GM19463 (cell line): ENCODE data around the gene ST7L.

ENCODE experiments used
- ATAC-seq: cut with Tn5 transposase; IDR thresholded peaks from one replicate; pipeline ENCODE4 v1.9.1; 2021; ENCODE audit warnings: mild to moderate bottlenecking, moderate library complexity; ENCODE audit not compliant: unreplicated experiment

The ST7L gene

DNA sequence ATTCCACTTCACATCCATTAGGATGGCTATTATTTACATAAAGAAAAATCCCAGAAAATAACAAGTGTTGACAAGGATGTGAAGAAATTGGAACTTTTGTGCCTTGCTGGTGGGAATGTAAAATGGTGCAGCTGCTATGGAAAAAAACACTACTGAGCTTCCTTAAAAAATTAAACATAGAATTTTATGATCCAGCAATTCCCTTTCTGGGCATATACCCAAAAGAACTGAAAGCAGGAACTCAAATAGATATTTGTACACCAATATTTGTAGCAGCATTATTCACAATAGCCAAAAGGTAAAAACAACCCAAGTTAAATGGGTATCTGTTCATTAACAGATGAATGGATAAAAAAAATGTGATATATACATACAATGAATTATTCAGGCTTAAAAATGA is 64.5 kb downstream of the ST7L start:
- ATAC-seq = no peak

DNA sequence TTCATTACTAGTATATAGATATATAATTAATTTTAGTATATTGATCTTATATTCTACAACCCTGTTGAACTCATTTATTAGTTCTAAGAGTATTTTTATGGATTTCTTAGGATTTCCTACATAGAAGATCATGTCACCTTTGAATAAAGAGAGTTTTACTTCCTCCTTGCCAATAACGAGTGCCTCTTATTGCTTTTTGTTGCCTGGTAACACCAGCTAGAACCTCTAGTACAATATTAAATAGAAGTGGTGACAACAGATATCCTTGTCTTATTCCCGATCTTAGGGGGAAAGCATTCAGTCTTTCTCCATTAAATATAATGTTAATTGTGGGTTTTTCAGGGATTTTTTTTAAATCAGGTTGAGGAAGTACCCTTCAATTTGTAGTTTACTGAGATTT is 69.4 kb downstream of the ST7L start:
- ATAC-seq = no peak

DNA sequence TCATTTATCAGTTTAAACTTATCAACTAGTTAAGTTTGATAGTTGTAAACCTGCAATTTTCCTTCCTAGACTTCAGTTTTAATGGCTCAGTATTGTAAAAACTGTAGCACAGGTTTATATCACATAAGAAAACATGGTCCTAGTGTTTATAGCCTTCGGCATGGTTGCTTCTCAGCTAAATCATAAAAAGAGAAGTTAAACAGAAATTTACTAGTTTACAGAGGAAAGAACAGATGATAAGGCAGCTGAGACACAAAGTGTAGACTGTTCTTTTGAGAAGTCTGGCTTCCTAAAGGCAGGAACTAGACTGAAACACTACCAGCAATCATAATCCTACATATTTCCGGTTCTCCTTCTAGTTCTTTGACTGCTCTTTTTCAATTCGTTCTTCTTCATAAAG is 70.4 kb downstream of the ST7L start:
- ATAC-seq = no peak

GRCh38 chr1:112546076-112546475 is 72.9 kb downstream of the ST7L start:
- ATAC-seq = no peak

- no peak for ATAC-seq
Observed at GRCh38 chr1:112544751-112545150, 74.2 kb downstream of the ST7L start.

DNA sequence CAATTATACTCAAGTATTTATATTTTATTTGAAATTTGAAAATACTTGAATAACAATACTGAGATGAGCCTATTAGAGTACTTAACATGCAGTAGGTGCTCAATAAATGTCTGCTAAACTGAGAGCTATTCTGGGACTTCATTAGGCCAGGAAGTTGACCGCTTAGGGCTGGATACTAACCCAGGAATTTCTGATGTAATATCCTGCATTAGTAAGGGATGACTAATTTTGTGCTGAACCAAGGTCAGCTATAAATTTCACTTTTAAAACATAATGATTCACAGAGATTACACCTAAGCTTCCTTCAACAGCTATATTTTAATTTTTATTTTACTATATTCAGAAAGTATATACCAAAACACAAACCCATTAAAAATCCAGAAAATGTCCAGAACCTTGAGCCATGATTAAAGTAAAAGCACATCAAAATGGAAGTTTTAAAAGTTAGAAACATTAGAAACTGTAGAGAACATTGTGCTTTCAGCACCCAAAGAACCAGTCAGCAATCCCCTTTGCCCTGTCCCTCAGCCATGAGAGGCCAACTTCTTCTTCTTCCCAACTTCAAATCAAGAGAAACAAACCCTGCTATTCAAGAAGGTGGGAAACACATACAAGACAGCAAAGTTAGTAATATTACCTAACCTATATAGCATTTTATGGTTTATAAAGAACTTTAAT is 74.8 kb downstream of the ST7L start:
- no peak for ATAC-seq

- no peak for ATAC-seq
Observed at GRCh38 chr1:112542206-112542973, 76.6 kb downstream of the ST7L start.

- no peak for ATAC-seq
Observed at GRCh38 chr1:112541299-112541698, 77.6 kb downstream of the ST7L start.

DNA sequence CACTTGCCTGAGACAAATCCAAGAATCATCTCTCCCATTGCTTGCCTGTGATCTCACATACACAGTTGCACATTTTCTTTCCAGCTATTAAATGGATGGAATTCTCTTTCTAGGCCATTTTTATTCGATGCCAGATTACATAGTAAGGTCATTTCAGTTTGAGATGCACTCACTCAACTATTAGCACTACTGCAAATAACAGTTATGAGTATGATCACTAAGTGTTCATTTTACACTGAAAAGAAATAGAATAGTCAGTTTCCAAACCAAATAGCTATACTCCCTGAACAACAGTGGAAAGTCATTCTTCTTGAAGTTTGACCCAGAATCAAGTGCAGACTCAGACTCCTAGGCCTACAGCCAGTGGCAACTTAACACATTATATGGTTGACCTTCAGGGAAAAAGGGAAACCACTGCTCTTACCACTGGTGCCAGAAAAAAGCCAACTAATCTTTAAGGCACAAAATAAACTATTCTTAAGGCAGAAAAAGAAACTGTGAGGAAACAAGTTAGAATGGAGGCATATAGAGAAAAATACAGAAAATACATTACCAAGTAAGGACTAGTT is 78.6 kb downstream of the ST7L start:
- no peak for ATAC-seq

- ATAC-seq = no peak
Observed at GRCh38 chr1:112538883-112539282, 80.1 kb downstream of the ST7L start.

GRCh38 chr1:112537456-112537855 is 81.5 kb downstream of the ST7L start:
- no peak for ATAC-seq

GRCh38 chr1:112536561-112536960 is 82.4 kb downstream of the ST7L start:
- ATAC-seq = no peak

- no peak for ATAC-seq
Observed at GRCh38 chr1:112533029-112533428, 85.9 kb downstream of the ST7L start.

DNA sequence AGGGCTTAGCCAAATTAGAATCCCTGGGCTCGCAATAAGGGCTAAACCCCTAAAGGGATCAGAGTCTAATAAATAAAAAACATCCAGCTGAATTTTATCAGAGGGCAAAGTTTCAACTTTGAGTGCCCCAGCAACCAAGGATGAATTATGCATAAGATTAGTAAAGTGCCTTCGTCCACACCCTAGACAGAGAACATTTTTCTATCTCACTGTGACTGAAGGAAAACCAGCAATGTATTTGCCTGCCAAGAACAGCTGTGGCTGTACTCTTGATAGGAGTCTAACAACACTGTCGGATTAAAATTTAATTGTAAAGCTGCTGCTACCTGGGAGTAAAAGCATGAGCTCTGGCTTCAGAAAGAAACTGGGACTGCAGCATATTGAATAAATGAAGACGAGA is 86.9 kb downstream of the ST7L start:
- ATAC-seq = no peak

DNA sequence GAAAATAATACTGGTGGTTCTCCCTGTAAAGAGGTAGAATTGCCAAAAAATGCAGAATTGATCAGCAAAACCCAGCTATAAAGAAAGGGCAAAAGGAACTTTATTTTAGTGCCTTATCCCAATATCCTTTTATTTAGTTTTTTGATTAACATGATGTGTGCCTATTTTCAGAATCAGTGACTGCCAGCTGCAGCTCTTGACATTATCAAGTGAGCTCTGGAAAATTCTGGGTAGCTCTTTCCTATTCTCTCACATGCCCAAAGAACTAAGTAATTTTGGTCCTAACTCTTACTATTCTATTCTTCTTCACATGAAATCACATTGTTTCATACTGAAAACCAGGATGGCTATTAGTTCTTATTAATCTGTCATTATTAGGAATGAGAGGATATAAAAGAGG is 88.1 kb downstream of the ST7L start:
- no peak for ATAC-seq

GRCh38 chr1:112529301-112529700 is 89.6 kb downstream of the ST7L start:
- ATAC-seq = no peak

DNA sequence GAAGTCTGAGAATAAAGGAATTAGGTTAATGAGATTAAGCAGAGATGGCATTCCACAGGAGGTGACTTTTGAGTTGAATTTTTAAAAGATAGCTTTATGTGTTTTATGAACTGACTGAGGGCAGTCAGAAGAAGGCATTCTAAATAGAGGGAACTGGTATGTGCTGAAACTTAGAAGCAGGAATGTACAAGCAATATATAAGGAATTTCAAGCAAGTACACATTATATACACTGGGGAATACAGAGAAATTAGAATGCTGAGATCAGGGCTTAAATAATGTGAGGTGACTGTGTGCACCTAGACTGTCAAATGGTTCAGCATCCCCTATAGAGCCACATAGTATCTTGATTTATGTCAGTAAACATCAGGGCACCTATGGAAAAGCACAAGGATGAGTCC is 90.9 kb downstream of the ST7L start:
- ATAC-seq = no peak

GRCh38 chr1:112527266-112528010 is 91.5 kb downstream of the ST7L start:
- ATAC-seq = no peak

GRCh38 chr1:112524986-112525385 is 94.0 kb downstream of the ST7L start:
- ATAC-seq = no peak

- ATAC-seq = no peak
Observed at GRCh38 chr1:112524251-112524650, 94.7 kb downstream of the ST7L start.

DNA sequence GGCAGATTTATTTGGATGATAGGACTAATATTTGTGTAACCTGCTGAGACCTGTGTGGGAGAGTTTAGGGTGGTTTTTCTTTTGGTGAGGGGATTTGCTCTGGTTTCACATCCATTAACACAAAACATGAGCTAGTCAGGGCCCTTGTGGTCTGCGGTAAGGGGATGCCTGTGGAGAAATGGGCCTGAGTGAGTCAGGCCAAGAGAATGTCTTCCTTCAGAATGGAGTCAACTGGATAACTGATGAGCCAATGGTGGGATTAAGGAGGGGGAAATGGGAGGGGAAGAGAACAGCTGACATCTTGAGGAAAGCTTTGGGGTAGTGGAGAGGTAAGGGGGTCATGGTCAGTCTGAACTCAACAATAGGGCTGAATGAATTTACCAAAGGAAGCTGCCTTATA is 96.3 kb downstream of the ST7L start:
- no peak for ATAC-seq

DNA sequence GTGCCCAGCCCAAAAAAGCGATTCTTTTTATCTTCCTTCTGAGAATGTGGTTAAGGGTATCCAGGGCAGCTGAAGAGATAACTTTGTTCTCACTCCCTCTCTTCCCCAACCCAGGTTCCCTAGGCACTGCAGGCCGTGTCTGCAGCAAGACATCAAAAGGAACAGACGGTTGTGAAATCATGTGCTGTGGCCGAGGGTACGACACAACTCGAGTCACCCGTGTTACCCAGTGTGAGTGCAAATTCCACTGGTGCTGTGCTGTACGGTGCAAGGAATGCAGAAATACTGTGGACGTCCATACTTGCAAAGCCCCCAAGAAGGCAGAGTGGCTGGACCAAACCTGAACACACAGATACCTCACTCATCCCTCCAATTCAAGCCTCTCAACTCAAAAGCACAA is 98.8 kb downstream of the ST7L start:
- ATAC-seq = no peak
